H1 (cell line): Measurements from ENCODE around the gene MPPED2. TPM values are rescaled to one million over a fixed set of nuclear protein-coding genes. Genes with fewer than 3 reads are reported as not detected.

ENCODE experiments used
- CEBPB ChIP-seq: IDR thresholded peaks from 2 replicates; pipeline ENCODE4 v1.6.1; 2012; ENCODE audit warnings: low read depth, low read length
- polyA plus RNA-seq, 7 experiments: library from polyadenylated mRNA; depleted of rRNA in 3 of 7; stranded (reverse) in 5 of 7; unstranded in 2 of 7; fragments of >200 nt in 5 of 7; fragments of 200-250 nt in 2 of 7; gene quantifications; 1 replicate in 5 of 7; 2 replicates in 1 of 7; 4 replicates in 1 of 7; pipeline versions ENCODE4 v1.2.1 to v1.2.3, GENCODE V29; 2011 to 2013; ENCODE audit warnings: missing spikeins in 2 of 7, mixed read lengths in 2 of 7
- total RNA-seq: library from RNA; stranded (reverse); fragmentation: NEBNext Ultra II Directional; extraction: Animal tissue kit (Norgen Biotek cat#: 25700); gene quantifications from 2 replicates; pipeline ENCODE4 v1.2.1, GENCODE V29; 2021

MPPED2 gene
- total and polyA plus RNA-seq, 2 of the 8 experiments (the other 6 are each of a cell fraction or from before 2014, with no cell fraction given) = 1.3 to 3.5 TPM

DNA sequence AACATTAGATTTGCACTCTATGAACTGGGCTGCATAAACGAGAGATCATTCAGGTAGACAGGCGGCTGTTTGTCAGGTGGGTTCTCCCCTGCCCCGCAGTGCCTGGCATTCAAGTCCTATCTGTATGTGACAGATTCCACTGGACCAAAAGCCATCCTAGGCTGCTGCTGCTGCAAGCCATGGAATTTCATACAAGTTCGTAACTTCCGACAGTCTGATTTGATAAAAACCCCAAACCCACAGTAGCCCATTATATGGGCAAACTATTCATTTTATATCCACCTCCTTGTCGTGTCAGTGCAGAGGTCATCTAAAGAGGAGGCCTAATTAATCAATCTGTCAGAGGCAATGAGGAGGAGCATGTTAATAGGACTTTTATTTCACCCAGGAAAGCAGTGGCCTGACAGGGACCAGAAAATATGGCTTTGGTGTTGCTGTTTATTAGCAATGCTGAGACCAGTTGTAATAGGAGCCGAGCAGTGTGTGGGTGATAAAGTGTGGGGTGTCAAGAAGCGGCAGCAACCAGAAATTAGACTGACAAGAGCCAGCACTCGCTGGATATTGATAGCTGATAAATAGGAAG, 139.0 kb downstream of the MPPED2 start (continued):
- no peak for TF ChIP-seq CEBPB
- TF ChIP-seq, all 59 proteins: peak for 0
